Brain pericyte (primary cell): Measurements from ENCODE around the gene DIPK2B.

ENCODE experiments used
- DNase-seq: peaks from one replicate; pipeline ENCODE4 v3.0.0-alpha.2; 2012; ENCODE audit warnings: low read depth, low spot score

Gene DIPK2B

DNA sequence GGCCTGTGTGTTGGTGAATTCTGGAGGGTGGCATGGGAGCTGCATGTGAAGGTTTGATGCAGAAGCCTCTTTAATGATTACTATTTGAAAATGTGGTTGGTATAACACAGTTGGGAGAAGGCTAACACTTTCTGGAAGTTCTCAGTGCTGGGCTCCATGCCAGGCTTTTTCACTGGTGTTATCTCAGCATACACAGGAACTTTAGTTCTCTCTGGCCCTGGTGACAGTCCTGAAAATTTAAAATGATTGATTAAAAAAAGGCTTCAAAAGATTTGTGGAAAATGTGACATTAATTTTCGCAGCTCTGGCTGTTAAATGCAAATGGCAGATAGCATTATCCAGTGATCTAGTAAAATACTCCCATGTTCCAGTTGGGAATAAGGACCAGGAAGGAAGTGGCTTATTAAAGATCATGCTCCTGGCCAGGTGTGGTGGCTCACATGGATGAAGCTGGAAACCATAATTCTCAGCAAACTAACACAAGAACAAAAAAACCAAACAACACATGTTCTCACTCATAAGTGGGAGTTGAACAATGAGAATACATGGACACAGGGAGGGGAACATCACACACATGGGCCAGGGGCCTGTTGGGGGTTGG lies 36.6 kb downstream of the DIPK2B start:
- no peak for DNase-seq

DNA sequence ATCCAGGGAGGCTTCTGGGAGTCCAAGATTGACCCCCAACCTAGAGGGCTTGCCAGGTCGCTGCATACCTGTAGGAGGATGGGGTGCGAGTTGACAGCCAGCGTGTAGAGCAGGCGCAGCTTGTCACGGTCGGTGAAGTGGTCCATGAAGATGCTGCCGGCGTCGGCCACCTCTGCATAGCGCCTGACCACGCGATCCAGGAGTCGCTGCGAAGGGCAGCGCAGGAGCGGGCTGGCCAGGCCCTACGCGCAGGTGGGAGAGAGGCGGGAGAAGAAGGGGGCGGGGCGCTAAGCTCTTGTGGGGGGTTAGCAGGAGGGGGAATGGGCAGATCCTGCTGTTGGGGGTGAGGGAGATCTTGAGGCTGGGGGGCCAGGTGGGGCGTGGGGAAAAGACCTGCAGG lies 43.0 kb downstream of the DIPK2B start:
- DNase-seq: no peak

DNA sequence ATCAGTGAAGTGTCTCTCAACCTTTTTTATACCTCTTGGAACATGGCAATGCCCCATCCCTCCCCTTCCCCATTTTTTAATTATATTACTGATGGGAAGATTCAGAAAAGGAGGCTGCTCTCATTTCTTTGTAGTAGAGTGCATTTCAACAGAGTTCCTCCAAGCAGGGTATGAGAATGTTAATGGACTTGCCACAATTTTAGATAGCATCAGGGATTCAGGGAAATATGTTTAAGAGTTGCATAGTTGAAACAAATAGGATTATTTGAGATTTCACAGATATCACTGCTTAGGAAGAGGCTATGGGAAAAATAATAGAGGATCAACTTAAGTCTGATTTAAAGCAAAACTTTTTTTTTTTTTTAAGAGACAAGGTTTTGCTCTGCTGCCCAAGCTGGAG lies 46.2 kb downstream of the DIPK2B start:
- DNase-seq: no peak

DNA sequence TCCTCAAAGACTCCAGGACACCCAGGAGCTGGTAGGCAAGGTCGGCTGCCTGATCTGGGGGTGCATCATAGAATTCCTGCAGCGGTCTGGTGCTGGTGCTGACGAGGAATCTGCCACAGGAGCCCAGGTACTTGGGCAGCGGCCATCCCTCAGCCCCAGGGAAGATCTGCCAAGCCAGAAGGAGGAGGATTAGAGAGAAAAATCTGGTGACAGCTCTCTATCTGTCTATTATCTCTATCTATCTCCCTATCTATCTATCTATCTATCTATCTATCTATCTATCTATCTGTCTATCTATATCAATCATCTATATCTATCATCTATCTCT lies 46.7 kb downstream of the DIPK2B start:
- DNase-seq: no peak
